Measurements from ENCODE around the gene NDUFV2.

Gene NDUFV2

DNA sequence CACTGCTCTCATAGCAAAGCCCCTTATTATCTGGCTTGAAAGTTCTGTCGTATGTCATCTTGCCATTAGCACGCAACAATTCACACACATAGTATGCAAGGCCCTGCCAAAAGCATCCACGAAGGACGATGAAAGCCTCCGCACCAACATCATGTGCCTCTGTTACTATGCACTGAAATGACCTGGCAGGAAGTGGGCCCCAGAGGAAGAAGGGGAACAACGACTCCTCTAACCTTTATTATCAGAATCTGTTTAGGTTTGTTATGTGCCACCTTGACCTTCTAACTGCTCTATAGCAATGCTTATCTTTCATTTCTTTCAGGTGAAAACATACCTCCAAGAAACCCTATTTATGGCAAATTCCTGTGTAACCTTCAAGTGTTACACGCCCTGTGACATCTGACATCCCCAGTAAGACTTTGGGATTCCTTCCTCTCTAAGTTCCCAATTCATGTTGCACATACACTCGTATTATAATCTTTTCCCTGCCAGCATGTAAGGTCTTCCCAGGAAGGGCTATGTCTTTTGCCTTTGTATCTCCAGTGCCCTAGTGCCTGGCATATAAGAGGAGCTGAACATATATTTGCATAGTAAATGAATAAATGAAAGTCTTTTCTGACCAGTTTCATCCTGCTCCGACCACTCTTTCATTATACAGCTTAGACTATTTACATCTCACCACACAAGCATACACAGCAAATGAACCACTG is 7.0 kb upstream of the NDUFV2 start:
- no peak overlapping the region for H3K4me3 ChIP-seq (replicated peaks in 1 of 2; ENCODE audit: low read depth in 2 of 2, low read length in 2 of 2)
- peak; percentile 66 to 70 for DNase-seq (ENCODE audit: low read depth in 2 of 2)
- TF ChIP-seq, protein P1, sequence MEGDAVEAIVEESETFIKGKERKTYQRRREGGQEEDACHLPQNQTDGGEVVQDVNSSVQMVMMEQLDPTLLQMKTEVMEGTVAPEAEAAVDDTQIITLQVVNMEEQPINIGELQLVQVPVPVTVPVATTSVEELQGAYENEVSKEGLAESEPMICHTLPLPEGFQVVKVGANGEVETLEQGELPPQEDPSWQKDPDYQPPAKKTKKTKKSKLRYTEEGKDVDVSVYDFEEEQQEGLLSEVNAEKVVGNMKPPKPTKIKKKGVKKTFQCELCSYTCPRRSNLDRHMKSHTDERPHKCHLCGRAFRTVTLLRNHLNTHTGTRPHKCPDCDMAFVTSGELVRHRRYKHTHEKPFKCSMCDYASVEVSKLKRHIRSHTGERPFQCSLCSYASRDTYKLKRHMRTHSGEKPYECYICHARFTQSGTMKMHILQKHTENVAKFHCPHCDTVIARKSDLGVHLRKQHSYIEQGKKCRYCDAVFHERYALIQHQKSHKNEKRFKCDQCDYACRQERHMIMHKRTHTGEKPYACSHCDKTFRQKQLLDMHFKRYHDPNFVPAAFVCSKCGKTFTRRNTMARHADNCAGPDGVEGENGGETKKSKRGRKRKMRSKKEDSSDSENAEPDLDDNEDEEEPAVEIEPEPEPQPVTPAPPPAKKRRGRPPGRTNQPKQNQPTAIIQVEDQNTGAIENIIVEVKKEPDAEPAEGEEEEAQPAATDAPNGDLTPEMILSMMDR (IDR thresholded peaks at IDR 0.05; ENCODE audit: low read depth, low read length), result no peak

DNA sequence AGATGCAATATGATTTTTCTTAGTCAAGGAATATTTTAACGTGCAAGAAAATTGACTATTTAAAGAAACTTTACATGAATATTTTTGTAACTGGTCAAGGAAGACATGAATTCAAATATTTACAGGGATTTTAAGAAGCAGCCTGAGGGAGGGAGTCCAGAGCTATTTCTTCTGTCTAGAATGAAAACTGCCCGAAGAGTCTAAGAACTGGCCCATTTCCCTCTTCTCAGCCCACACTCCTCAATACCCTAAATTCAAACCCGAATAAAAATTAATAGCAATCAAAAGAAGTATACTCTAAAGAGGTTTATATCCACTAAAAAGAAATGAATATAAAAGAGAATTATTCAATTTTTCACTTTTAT is 6.5 kb upstream of the NDUFV2 start:
- H3K4me3 ChIP-seq (replicated peaks in 1 of 2; ENCODE audit: low read depth in 2 of 2, low read length in 2 of 2), result no peak overlapping the region

DNA sequence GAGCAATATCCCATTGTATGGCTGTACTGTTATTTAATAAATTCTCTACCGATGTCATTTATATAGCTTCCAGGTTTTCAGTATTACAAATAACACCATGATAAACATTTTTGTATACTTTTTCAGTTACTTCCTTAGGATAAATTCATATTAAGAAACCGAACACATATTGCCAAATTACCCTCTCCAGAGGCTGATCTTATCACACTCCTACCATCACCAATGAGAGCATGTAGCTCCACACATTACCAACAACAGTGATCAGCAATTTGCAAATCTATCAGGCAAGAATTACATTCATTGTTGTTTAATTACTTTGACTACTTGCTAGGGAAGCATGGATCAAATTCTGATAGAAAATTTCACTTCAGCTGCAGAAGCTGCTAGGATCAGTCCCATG is 5.8 kb upstream of the NDUFV2 start:
- no peak overlapping the region for H3K4me3 ChIP-seq (replicated peaks in 1 of 2; ENCODE audit: low read depth in 2 of 2, low read length in 2 of 2)
- TF ChIP-seq, protein P1 (IDR thresholded peaks at IDR 0.05; ENCODE audit: low read depth, low read length), result no peak
- no peak for DNase-seq (ENCODE audit: low read depth in 2 of 2)

More for the DNA sequence above, 6.5 kb upstream of the NDUFV2 start:
- TF ChIP-seq, protein P1 (IDR thresholded peaks at IDR 0.05; ENCODE audit: low read depth, low read length), result no peak
- no peak for DNase-seq (ENCODE audit: low read depth in 2 of 2)

DNA sequence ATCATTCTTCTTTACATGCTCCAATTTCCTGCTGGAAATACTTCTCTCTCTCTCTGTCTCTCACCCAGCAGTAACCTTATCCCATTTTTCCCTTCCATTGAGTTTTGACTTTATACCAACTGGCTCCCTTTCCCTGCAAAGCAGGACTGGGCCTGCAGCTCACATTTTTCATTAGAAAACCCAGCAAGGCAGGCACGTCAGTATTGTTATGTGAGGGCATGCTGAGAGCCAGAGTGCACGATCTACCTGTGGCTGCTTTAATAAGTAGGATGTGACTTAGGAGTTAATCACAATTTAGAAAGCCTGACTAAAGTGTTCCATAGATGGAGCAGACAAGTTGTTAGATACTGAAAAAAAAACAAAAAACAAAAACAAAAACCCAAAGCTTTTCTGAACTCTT is 5.2 kb upstream of the NDUFV2 start:
- no peak for DNase-seq (ENCODE audit: low read depth in 2 of 2)
- TF ChIP-seq, protein P1 (IDR thresholded peaks at IDR 0.05; ENCODE audit: low read depth, low read length), result no peak
- no peak overlapping the region for H3K4me3 ChIP-seq (replicated peaks in 1 of 2; ENCODE audit: low read depth in 2 of 2, low read length in 2 of 2)

DNA sequence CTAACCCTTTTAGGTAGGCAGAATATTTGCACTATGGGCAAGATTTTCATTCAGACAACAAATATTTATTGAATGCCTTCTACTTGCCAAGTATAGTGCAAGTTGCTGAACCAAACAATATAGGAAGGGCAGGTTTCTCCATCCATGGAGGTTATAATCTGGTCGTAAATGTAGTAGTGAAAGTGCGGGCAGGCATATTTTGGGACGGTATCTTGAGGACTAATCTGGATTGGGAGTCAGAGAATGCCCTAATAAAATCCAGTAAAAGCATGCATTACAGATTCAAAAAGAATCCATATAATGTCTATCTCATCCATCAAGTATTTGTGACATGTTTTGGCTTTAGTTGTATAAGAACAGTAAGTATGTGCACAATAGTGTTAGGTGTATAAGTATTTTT is 1.7 kb upstream of the NDUFV2 start:
- TF ChIP-seq, protein P1 (IDR thresholded peaks at IDR 0.05; ENCODE audit: low read depth, low read length), result no peak
- H3K4me3 ChIP-seq (replicated peaks in 1 of 2; ENCODE audit: low read depth in 2 of 2, low read length in 2 of 2), result no peak overlapping the region
- DNase-seq (ENCODE audit: low read depth in 2 of 2), result no peak

DNA sequence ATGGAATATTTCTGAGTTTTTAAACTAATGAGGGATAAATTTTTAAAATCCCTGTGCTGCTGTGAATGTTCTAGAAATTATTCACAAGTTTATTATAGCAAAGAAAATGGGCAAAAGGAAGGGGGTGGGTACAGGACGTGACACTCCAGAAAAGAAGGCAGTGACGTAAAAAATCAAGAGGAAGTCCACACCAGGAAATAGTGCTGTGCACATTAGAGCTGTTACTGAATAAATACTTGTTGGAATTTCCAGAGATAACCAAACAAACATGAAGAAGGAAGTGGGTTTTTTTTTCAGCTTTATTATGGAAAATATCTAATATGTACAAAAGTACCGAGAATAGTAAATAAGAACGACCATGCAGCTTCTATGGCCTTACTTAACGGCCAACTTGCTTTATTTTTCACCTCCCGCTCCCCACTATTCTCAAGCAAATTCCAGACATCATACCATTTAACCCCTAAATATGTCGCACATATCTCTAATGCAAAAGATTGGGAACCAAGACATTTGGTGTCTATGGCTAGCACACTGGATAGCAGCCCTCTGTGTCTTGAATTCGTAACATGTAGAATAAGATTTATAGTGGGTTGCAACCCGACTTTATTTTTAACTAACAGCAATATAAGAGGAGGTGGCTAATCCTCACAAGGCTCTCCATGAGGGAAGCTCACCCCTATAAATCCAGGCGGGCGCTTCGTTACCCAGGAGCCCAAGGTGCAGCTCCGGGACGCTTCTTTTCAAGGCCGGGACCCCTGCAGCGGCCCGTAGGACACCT is 580 bp upstream of the NDUFV2 start:
- TF ChIP-seq, protein P1 (IDR thresholded peaks at IDR 0.05; ENCODE audit: low read depth, low read length), result no peak
- peak overlapping the region; percentile 50 to 74 for H3K4me3 ChIP-seq (replicated peaks in 1 of 2; ENCODE audit: low read depth in 2 of 2, low read length in 2 of 2)
- peak; percentile 85 to 86 for DNase-seq (ENCODE audit: low read depth in 2 of 2)
